Transverse colon (tissue), 4 donors: ENCODE results near the gene RHBDD3. TPM values are rescaled to one million over a fixed set of nuclear protein-coding genes. Genes with fewer than 3 reads are reported as not detected.
"Not testable (repeated sequence)": the region's sequence is repeated elsewhere in the genome, so short reads cannot be mapped to it uniquely, and the experiment has no call there.

Source experiments
- DNase-seq: peaks from one replicate; pipeline ENCODE4 v3.0.0-alpha.2; 2019
- H3K27ac ChIP-seq, 4 donors: fragments of 200-600 bp; sonication (generic); 2 replicates each; pipeline ENCODE4 v1.5.1; 2016 to 2018; ENCODE audit warnings: inconsistent platforms in 4 of 4
- H3K27me3 ChIP-seq: fragments of 200-600 bp; sonication (generic); 2 replicates; pipeline ENCODE4 v1.5.1; 2017; ENCODE audit warnings: inconsistent platforms
- H3K36me3 ChIP-seq, 4 donors: fragments of 200-600 bp; sonication (generic); 2 replicates each; pipeline ENCODE4 v1.5.1; 2017 to 2019; ENCODE audit warnings: inconsistent platforms in 4 of 4
- H3K4me1 ChIP-seq, 4 donors: fragments of 200-600 bp; sonication (generic); 2 replicates each; pipeline ENCODE4 v1.5.1; 2017 to 2020; ENCODE audit warnings: inconsistent platforms in 4 of 4
- H3K4me3 ChIP-seq, 4 donors: fragments of 200-600 bp; sonication (generic); 1 replicate in 1 of 4; 2 replicates in 3 of 4; pipeline versions ENCODE4 v1.5.1 to v1.6.1; 2017 to 2019; ENCODE audit warnings: inconsistent platforms in 4 of 4
- H3K9me3 ChIP-seq, 2 donors: fragments of 200-600 bp; sonication (generic); 2 replicates each; pipeline ENCODE4 v1.5.1; 2017 to 2019; ENCODE audit warnings: inconsistent platforms in 2 of 2
- CTCF ChIP-seq, 5 experiments: fragments of 200-600 bp in 3 of 5; fragments of 450-650 bp in 2 of 5; sonication (generic) in 3 of 5; IDR thresholded peaks; 1 replicate in 2 of 5; 2 replicates in 3 of 5; pipeline ENCODE4 v1.5.1; 2016 to 2017; ENCODE audit warnings: antibody characterized with exemption in 5 of 5, inconsistent platforms in 3 of 5, mild to moderate bottlenecking in 2 of 5, moderate library complexity in 1 of 5
- EP300 ChIP-seq: sonication (generic); formaldehyde crosslinking; IDR thresholded peaks from one replicate; pipeline ENCODE4 v1.6.1; 2017; ENCODE audit warnings: antibody characterized with exemption, low read depth
- POLR2A ChIP-seq: fragments of 450-650 bp; IDR thresholded peaks from one replicate; pipeline ENCODE4 v1.6.1; 2016; ENCODE audit warnings: antibody characterized with exemption, mild to moderate bottlenecking, moderate library complexity
- POLR2AphosphoS5 ChIP-seq, 3 donors: sonication (generic); formaldehyde crosslinking; IDR thresholded peaks; one replicate each; pipeline ENCODE4 v1.6.1; 2016; ENCODE audit warnings: antibody characterized with exemption in 3 of 3
- WGBS, 2 donors: methylation state at CpG; one replicate each; pipeline ENCODE4 v1.1.5; 2018; ENCODE audit warnings: low coverage in 1 of 2; 5-methylcytosine and 5-hydroxymethylcytosine counted together
- in situ Hi-C, 4 donors: fragments of 200-750 bp; cut with MboI; loops; one replicate each; pipeline versions ENCODE4 v1.15.0 to v1.15.1; 2017; ENCODE audit warnings: low sequenced_read_pairs in 3 of 4, low pct_ligation_motif_present in 1 of 4, low pct_unique_long_range_greater_than_20kb in 1 of 4
- intact Hi-C: fragments of 100-400 bp; cut with DNase I; formaldehyde crosslinking; loops from one replicate; pipeline ENCODE4 v1.15.1; 2023; ENCODE audit warnings: low total_unique reads
- total RNA-seq, 4 donors: library from RNA; depleted of rRNA; stranded (reverse); fragments of >200 nt; gene quantifications; one replicate each; pipeline ENCODE4 v1.1.0, GENCODE V29; 2016

RHBDD3 gene
- total RNA-seq, 4 donors from 2014 or later: 20.9 to 131 (median 31.5) TPM

- in situ Hi-C loops (no loop called here), intact Hi-C loops (no loop called here)
- Histone ChIP-seq H3K27me3 (no peaks in the 10 kb centered on the region), H3K4me1 (peaks cover 0 to 16% (median 6%) of the 10 kb centered on the region in 4 donors), H3K36me3 (no peaks in the 10 kb centered on the region), H3K27ac (peak overlapping the region; percentile 57 to 69 (median 62)), H3K9me3 (no peaks in the 10 kb centered on the region), H3K4me3 (no peak overlapping the region)
- peak; percentile 33 for DNase-seq
- TF ChIP-seq EP300 (no peak), POLR2A (no peak), CTCF (IDR thresholded peaks at IDR 0.05) (no peak), POLR2AphosphoS5 (IDR thresholded peaks at IDR 0.05) (no peak)
- 64 to 73% methylated on average over 3 to 10 of the region's 19 CpGs for WGBS, 2 donors
Observed at GRCh38 chr22:29224121-29224858, 43.5 kb downstream of the RHBDD3 start.

GRCh38 chr22:29219881-29220670 lies 47.7 kb downstream of the RHBDD3 start:
- in situ Hi-C loops: no loop called here

GRCh38 chr22:29219409-29219782 lies 48.4 kb downstream of the RHBDD3 start:
- H3K27me3 ChIP-seq, intact Hi-C loops, DNase-seq, H3K27ac ChIP-seq, H3K36me3 ChIP-seq, in situ Hi-C loops, H3K4me3 ChIP-seq, H3K9me3 ChIP-seq, H3K4me1 ChIP-seq: not testable (repeated sequence)
- 76% methylated on average over 2 of the region's 2 CpGs; no CpG with 5 or more reads in 1 of the 2 donors for WGBS, 2 donors

More at GRCh38 chr22:29219881-29220670, 47.7 kb downstream of the RHBDD3 start:
- DNase-seq: no peak
- 57 to 65% methylated on average over 1 to 14 of the region's 14 CpGs for WGBS, 2 donors
- H3K4me3 ChIP-seq: no peak overlapping the region
- no peaks in the 10 kb centered on the region for H3K36me3 ChIP-seq
- intact Hi-C loops: no loop called here
- H3K9me3 ChIP-seq: no peaks in the 10 kb centered on the region
- TF ChIP-seq EP300 (no peak), CTCF (IDR thresholded peaks at IDR 0.05) (no peak)
- peaks cover 0 to 5% (median 4%) of the 10 kb centered on the region in 4 donors for H3K4me1 ChIP-seq
- no peaks in the 10 kb centered on the region for H3K27me3 ChIP-seq
- no peak overlapping the region for H3K27ac ChIP-seq

- H3K36me3 ChIP-seq: no peaks in the 10 kb centered on the region
- H3K27me3 ChIP-seq: no peaks in the 10 kb centered on the region
- 76% methylated on average over 11 of the region's 11 CpGs; no CpG with 5 or more reads in 1 of the 2 donors for WGBS, 2 donors
- DNase-seq: no peak
- TF ChIP-seq CTCF (IDR thresholded peaks at IDR 0.05) (no peak), POLR2AphosphoS5 (IDR thresholded peaks at IDR 0.05) (no peak), POLR2A (no peak)
- H3K4me1 ChIP-seq: no peaks in the 10 kb centered on the region
- in situ Hi-C loops: no loop called here
- no peaks in the 10 kb centered on the region for H3K9me3 ChIP-seq
- no peak overlapping the region for H3K4me3 ChIP-seq
- no peak overlapping the region for H3K27ac ChIP-seq
- intact Hi-C loops: no loop called here
Observed at GRCh38 chr22:29218758-29219408, 48.9 kb downstream of the RHBDD3 start.
